ENCODE measurements around the gene GMCL1.
"Not testable (repeated sequence)": the region's sequence is repeated elsewhere in the genome, so short reads cannot be mapped to it uniquely, and the experiment has no call there.

Gene GMCL1

DNA sequence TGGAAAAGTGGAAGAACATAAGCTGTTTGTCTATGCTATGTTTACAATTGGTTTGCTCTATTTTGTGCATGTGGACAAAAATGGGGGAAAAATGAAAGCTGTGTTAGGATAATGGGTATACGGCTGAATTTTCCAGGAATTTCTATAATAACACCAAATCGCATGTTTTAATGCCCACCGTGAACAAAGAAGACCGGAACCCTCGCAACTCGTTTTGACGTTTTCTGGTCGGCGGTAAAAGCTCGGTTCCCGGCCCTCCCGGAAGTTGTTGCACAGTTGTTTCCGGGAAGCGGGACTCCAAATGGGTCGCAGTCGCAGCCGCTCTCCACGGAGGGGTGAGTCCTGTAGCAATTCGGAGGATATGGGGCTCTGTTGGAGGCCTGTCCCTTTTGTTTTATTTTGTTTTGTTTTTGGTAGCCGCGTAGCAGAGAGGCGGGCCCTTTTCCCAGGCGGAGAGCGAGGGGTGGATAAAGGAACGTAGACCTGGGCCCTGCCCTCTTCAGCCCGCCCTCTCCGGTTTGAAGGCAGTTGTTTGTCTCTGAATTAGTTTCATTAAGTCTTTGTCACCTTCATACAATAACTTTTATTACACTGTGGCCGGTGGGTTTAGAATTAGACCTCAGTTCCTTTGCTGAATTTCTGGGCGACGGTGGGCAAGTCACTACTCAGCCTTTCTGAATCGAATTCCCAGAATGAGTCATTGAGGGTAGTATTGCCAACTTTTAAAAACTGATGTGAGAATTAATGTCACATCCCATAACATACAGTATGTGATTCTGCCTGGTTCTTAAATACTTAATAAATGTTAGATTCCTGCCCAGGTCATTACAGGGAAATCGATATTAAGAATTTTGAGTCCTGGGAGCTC is 64.5 kb downstream of the GMCL1 start, which contains the start of gene SNRNP27:
Gene SNRNP27 (plus strand): TSS at position 273 of the 868 bp plus-strand sequence. CDS start 29 bp downstream, at position 302.
- Histone ChIP-seq H3K4me1 (ENCODE audit: insufficient read depth, low read length, poor library complexity, severe bottlenecking) (peaks cover 29% of the 10 kb centered on the region), H3K9me3 (ENCODE audit: insufficient read depth, low read depth, low read length) (no peaks in the 10 kb centered on the region), H3F3A (ENCODE audit: low read depth) (no peaks in the 10 kb centered on the region), H3K9me2 (replicated peaks; ENCODE audit: low read depth, low read length) (no peaks in the 10 kb centered on the region), H2AFZ (ENCODE audit: low read length) (peak within 1 kb of the TSS; percentile 100), H3K4me3 (ENCODE audit: low read length, poor library complexity, severe bottlenecking) (peak within 1 kb of the TSS; percentile 89), H3K79me2 (ENCODE audit: insufficient read depth, low read length) (peaks cover 45% of the 10 kb centered on the region), H3K36me3 (ENCODE audit: insufficient read depth, low read length) (peaks cover 16% of the 10 kb centered on the region; the same call in 1 of the 2 replicates), H3K27me3 (ENCODE audit: insufficient read depth, low read length, poor library complexity, severe bottlenecking) (no peaks in the 10 kb centered on the region), H3K4me2 (ENCODE audit: low read depth, low read length, poor library complexity, severe bottlenecking) (peak within 1 kb of the TSS; percentile 93), H3K9ac (ENCODE audit: low read depth, low read length, poor library complexity, severe bottlenecking) (peak within 1 kb of the TSS; percentile 90), H4K20me1 (ENCODE audit: insufficient read depth, low read length, poor library complexity, severe bottlenecking) (peaks cover 23% of the 10 kb centered on the region)
- no peak for TF ChIP-seq EZH2phosphoT487 (IDR thresholded peaks at IDR 0.05; ENCODE audit: borderline replicate concordance)
- TF ChIP-seq, protein P1, sequence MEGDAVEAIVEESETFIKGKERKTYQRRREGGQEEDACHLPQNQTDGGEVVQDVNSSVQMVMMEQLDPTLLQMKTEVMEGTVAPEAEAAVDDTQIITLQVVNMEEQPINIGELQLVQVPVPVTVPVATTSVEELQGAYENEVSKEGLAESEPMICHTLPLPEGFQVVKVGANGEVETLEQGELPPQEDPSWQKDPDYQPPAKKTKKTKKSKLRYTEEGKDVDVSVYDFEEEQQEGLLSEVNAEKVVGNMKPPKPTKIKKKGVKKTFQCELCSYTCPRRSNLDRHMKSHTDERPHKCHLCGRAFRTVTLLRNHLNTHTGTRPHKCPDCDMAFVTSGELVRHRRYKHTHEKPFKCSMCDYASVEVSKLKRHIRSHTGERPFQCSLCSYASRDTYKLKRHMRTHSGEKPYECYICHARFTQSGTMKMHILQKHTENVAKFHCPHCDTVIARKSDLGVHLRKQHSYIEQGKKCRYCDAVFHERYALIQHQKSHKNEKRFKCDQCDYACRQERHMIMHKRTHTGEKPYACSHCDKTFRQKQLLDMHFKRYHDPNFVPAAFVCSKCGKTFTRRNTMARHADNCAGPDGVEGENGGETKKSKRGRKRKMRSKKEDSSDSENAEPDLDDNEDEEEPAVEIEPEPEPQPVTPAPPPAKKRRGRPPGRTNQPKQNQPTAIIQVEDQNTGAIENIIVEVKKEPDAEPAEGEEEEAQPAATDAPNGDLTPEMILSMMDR (conservative IDR thresholded peaks at IDR 0.05; ENCODE audit: low read length) = no peak

DNA sequence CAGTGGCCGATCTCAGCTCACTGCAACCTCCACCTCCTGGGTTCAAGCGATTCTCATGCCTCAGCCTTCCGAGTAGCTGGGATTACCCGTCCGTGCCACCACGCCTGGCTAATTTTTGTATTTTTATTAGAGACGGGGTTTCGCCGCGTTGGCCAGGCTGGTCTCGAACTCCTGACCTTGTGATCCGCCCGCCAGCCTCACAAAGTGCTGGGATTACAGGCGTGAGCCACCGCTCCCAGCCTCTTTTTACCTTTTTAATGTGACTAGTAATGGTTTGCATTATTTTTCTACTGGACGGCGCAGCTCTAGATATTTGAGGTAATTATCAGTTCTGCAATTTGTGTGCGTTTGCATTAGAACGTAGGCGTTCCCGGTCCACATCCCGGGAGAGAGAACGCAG is 65.3 kb downstream of the GMCL1 start:
- H2AFZ ChIP-seq (ENCODE audit: low read length); H3K9me2 ChIP-seq (replicated peaks; ENCODE audit: low read depth, low read length); H3F3A ChIP-seq (ENCODE audit: low read depth); H3K27me3 ChIP-seq (ENCODE audit: insufficient read depth, low read length, poor library complexity, severe bottlenecking); H3K9me3 ChIP-seq (ENCODE audit: insufficient read depth, low read depth, low read length): not testable (repeated sequence)
- Histone ChIP-seq H3K4me2 (ENCODE audit: low read depth, low read length, poor library complexity, severe bottlenecking) (peak overlapping the region; percentile 93), H3K4me3 (ENCODE audit: low read length, poor library complexity, severe bottlenecking) (peak overlapping the region; percentile 89), H4K20me1 (ENCODE audit: insufficient read depth, low read length, poor library complexity, severe bottlenecking) (peaks cover 23% of the 10 kb centered on the region), H3K36me3 (ENCODE audit: insufficient read depth, low read length) (peaks cover 19% of the 10 kb centered on the region; the same call in 1 of the 2 replicates), H3K4me1 (ENCODE audit: insufficient read depth, low read length, poor library complexity, severe bottlenecking) (peaks cover 29% of the 10 kb centered on the region), H3K9ac (ENCODE audit: low read depth, low read length, poor library complexity, severe bottlenecking) (peak overlapping the region; percentile 90), H3K79me2 (ENCODE audit: insufficient read depth, low read length) (peaks cover 50% of the 10 kb centered on the region)

DNA sequence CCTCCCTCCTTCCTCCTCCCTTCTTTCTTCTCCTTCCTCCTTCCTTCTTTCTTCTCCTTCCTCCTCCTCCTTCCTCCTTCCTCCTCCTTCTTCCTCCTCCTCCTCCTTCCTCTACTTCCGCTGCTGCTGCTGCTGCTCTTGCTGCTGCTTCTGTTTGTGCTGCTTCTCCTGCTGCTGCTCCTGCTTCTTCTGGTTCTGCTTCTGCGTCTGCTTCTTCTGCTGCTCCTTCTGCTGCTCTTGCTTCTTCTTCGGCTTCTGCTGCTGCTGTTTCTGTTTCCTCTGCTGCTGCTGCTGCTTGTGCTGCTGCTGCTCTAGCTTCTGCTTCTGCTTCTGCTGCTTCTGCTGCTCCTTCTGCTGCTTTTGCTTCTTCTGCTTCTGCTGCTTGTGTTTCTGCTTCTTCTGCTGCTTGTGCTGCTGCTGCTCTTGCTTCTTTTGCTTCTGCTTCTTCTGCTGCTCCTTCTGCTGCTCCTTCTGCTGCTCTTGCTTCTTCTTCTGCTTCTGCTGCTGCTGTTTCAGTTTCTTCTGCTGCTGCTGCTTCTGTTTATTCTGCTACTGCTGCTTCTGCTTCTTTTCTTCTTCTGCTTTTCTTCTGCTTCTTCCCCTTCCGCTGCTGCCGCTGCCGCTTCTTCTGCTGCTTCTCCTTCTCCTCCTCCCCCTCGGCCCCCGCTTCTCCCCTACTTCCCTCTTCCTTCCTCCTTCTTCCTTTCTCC is 72.9 kb downstream of the GMCL1 start:
- TF ChIP-seq, protein P1 (conservative IDR thresholded peaks at IDR 0.05; ENCODE audit: low read length) = no peak
- no peak for TF ChIP-seq EZH2phosphoT487 (IDR thresholded peaks at IDR 0.05; ENCODE audit: borderline replicate concordance)
- H3F3A ChIP-seq (ENCODE audit: low read depth) = no peaks in the 10 kb centered on the region
- H3K36me3 ChIP-seq (ENCODE audit: insufficient read depth, low read length) = peaks cover 59% of the 10 kb centered on the region
- H3K4me1 ChIP-seq (ENCODE audit: insufficient read depth, low read length, poor library complexity, severe bottlenecking) = peaks cover 13% of the 10 kb centered on the region
- H3K4me2 ChIP-seq (ENCODE audit: low read depth, low read length, poor library complexity, severe bottlenecking) = peak overlapping the region; percentile 55
- H3K9me2 ChIP-seq (replicated peaks; ENCODE audit: low read depth, low read length) = no peaks in the 10 kb centered on the region
- no peaks in the 10 kb centered on the region for H3K27me3 ChIP-seq (ENCODE audit: insufficient read depth, low read length, poor library complexity, severe bottlenecking)
- H3K9me3 ChIP-seq (ENCODE audit: insufficient read depth, low read depth, low read length) = no peaks in the 10 kb centered on the region
- H2AFZ ChIP-seq (ENCODE audit: low read length) = no peak overlapping the region
- peak overlapping the region; percentile 30 for H3K9ac ChIP-seq (ENCODE audit: low read depth, low read length, poor library complexity, severe bottlenecking)
- H3K79me2 ChIP-seq (ENCODE audit: insufficient read depth, low read length) = peaks cover 30% of the 10 kb centered on the region
- H3K4me3 ChIP-seq (ENCODE audit: low read length, poor library complexity, severe bottlenecking) = peak overlapping the region; percentile 13
- H4K20me1 ChIP-seq (ENCODE audit: insufficient read depth, low read length, poor library complexity, severe bottlenecking) = peaks cover 5% of the 10 kb centered on the region
